Omental fat pad (tissue), 4 donors: ENCODE results near the gene GPX4. TPM values are rescaled to one million over a fixed set of nuclear protein-coding genes. Genes with fewer than 3 reads are reported as not detected.
"Not testable (repeated sequence)": the region's sequence is repeated elsewhere in the genome, so short reads cannot be mapped to it uniquely, and the experiment has no call there.

Experiments used
- ATAC-seq: fragments of 150-250 bp; one replicate; pipeline ENCODE4 v1.9.1; 2016; ENCODE audit warnings: mild to moderate bottlenecking, moderate library complexity; ENCODE audit not compliant: low FRiP score
- DNase-seq: peaks from one replicate; pipeline ENCODE4 v3.0.0-alpha.2; 2019; ENCODE audit warnings: low spot score
- total RNA-seq, 4 donors: library from RNA; depleted of rRNA; stranded (reverse); fragments of >200 nt; gene quantifications; one replicate each; pipeline ENCODE4 v1.1.0, GENCODE V29; 2016
- TF ChIP-seq, protein P1 (sequence below), 3 donors: fragments of 450-650 bp; IDR thresholded peaks; one replicate each; pipeline ENCODE4 v1.5.1; 2016 to 2017; ENCODE audit warnings: antibody characterized with exemption in 3 of 3, mild to moderate bottlenecking in 3 of 3, moderate library complexity in 2 of 3

The GPX4 gene
- total RNA-seq, 4 donors from 2014 or later = 429 to 1,640 (median 892) TPM

DNA sequence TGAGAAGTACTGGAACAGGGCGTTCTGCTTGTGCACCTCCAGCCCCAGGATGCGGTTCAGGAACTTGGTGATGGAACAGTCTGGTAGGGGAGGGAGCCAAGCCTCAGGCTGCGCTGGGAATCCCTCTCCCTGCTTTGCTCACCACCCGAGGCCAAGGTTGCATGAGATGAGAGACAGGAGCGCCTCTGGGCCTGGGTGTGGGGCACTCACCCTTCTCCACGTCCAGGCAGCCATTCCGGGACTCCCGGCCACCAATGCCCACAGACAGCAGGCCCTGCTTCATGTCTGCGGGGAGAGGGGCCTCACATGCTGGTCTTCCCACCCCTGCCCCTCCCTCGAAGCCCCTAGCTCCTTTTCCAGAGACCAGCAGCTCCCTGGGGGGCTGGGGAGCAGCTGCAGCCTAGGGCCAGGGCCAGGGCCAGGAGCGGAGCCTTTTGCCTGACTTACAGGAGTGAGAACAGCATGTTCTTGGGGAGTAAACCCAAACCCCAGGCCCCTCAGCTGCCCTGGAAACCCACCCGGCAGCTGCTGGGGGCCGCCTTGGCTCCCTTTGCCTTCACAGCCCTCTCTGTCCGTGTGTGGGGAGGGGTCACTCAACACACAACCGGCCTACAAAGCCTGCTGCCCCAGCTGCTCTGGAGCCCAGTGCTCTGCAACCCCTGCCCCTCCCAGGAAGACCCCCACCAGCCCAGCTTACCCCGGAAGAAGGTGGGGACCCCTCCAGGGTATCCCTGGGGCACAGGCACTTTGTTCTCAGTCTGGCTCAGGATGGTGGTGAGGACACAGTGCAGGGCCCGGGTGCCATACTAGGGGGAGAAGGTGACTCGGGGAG, 7.2 kb downstream of the GPX4 start:
- no peak for DNase-seq
- ATAC-seq = no peak
- TF ChIP-seq, protein P1, sequence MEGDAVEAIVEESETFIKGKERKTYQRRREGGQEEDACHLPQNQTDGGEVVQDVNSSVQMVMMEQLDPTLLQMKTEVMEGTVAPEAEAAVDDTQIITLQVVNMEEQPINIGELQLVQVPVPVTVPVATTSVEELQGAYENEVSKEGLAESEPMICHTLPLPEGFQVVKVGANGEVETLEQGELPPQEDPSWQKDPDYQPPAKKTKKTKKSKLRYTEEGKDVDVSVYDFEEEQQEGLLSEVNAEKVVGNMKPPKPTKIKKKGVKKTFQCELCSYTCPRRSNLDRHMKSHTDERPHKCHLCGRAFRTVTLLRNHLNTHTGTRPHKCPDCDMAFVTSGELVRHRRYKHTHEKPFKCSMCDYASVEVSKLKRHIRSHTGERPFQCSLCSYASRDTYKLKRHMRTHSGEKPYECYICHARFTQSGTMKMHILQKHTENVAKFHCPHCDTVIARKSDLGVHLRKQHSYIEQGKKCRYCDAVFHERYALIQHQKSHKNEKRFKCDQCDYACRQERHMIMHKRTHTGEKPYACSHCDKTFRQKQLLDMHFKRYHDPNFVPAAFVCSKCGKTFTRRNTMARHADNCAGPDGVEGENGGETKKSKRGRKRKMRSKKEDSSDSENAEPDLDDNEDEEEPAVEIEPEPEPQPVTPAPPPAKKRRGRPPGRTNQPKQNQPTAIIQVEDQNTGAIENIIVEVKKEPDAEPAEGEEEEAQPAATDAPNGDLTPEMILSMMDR (IDR thresholded peaks at IDR 0.05) = no peak

DNA sequence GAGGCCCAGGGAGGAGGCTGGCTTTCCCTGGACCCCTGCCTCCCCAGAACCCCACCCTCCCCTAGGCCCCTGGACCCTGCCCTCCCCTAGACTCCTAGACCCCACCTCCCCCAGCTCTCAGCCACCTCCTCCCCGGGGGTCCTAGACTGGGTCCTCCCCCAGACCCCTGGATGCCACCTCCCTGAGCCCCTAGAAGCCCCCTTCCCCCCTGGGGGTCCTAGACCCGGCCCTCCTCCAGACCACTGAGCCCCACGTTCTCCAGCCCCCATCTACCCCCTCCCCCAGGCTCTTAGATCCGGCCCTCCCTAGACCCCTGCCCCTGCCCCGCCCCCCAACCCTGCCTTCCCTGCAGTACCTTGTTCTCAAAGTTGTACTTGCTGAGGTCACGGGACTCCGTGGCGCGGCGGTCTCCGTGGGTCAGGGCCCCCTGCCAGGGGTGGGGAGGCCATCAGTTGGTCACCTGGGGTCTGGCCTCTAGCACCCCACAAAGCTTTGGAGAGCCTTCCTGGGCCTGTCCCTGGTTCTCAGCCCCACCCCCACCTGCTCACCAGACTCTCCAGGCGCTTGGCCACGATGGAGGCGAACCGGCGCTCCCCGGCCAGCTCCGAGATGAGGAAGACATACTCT, 8.0 kb downstream of the GPX4 start:
- DNase-seq (no peak), ATAC-seq (no peak)
- TF ChIP-seq, protein P1 (IDR thresholded peaks at IDR 0.05) = no peak

DNA sequence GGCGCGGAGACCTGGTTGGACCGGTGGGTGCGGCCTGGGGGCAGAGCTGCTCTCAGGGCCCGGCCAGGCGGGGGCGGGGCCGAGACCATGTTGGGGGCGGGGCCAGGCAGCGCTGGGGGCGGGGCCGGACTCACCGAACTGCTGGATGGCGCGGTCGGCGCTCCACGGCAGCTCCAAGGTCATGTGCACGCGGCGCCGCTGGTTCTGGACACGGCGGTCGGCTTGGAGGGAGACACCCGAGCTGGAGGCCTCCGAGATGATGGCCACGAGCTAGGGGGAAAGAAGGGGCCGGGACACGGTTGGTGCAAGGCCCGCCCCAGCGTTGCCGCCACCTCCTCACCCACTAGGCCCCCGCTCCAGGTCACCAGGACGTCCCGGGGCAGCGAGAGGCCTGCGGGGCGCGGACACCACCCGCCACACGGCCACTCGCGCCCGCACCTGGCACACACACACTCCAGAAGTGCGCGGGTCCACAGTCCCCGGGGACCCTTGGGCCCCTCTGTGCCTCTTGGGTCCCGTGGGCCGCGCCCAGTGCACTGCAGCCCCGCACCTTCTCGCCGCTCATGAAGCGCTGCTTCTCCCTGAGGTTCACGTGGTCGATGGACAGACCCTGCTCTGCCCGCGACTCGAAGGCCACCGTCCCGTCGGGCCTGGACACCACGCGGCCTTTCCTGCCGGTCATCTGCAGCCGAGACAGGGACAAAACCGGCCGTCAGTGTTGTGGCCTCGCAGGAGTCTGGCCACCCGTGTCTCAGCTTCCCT, 8.7 kb downstream of the GPX4 start:
- DNase-seq (no peak), ATAC-seq (no peak)
- TF ChIP-seq, protein P1 (IDR thresholded peaks at IDR 0.05) = no peak

DNA sequence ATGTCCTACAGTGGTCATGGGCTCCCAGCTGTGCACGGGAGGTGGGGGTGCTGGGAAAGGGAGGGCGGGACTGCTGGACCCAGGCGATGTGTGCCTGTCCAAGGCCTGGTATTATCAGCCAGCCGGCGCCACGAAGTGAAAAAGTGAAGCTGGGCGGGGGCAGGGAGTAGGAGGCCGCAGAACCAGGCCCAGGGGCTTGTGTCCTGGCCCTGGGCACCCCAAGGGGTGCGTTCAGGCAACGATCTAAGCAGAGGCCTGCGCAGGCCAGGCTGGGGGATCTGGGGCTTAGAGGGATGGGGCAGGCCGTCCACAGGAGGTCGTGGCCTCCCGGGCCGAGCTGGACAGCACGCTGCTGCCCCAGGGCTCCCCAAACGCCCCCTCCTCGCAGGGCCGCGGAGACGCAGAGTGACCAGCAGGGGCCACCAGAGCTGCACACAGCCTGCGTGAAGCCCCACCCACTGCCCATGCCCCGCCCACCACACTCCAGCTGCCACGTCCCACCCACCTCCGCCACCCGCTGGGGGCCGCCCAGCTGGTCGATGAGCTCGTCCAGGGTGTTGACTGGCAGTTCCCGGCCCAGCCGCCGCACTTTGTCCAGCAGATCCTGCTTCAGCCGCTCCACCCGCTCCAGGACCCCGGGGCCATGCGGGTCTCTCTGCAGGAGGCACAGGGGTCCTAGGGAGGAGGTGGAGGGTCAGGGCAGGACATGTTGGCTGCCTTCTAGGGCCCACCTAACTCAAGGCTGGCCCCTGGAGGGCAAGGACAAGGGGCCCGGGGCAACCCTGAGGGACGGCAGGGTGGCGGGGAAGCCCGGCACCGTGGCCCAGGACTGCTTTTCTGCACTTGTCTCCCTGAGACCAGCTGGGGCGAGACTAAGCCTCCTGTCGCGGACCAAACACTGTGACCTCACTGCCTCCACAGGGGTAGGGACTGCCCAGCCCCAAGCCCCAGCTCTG, 9.5 kb downstream of the GPX4 start:
- peak; percentile 57 for ATAC-seq
- peak; percentile 87 for DNase-seq
- TF ChIP-seq, protein P1 (IDR thresholded peaks at IDR 0.05) = peak in 1 of 3 donors; percentile 62

DNA sequence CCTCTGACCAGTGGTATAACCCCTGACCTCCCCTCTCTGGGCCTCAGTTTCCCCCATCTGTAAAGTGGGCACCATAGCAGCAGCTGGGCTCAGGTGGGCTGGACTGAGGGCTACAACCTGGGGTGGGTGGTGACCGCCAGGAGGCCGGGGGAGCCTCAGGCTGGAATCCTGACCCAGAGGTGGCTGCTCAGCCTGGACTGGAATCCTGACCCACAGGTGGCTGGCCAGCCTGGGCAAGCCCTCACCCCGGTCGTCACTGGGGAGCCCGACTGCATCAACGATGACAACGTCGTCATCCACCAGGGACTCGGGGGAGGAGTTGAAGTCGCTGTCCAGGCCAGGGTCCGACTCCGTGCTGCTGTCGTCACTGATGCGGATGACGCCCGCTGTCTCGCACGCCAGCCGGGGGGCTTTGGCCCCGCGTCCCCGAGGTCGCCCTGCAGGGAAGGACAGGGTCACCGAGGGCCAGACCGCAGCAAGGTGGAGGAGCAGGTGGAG, 10.2 kb downstream of the GPX4 start:
- ATAC-seq = no peak
- TF ChIP-seq, protein P1 (IDR thresholded peaks at IDR 0.05) = no peak
- no peak for DNase-seq

DNA sequence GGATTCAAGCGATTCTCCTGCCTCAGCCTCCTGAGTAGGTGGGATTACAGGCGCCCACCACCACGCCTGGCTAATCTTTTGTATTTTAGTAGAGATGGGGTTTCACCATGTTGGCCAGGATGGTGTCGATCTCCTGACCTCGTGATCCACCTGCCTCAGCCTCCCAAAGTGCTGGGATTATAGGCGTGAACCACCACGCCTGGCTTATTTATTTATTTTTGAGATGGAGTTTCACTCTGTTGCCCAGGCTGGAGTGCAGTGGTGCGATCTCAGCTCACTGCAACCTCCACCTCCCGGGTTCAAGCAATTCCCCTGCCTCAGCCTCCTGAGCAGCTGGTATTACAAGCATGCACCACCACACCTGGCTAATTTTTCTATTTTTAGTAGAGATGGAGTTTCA, 10.9 kb downstream of the GPX4 start:
- not testable (repeated sequence) for DNase-seq, ATAC-seq
